Testis (tissue), 2 donors: ENCODE results near the gene NR6A1.

Experiments used
- CTCF ChIP-seq, 3 experiments: fragments of 450-650 bp in 2 of 3; fragments of 200-600 bp in 1 of 3; sonication (generic) in 1 of 3; IDR thresholded peaks; one replicate each; pipeline ENCODE4 v1.5.1; 2016 to 2019; ENCODE audit warnings: antibody characterized with exemption in 3 of 3, mild to moderate bottlenecking in 2 of 3, moderate library complexity in 1 of 3
- POLR2A ChIP-seq: fragments of 450-650 bp; IDR thresholded peaks from one replicate; pipeline ENCODE4 v1.6.1; 2017; ENCODE audit warnings: antibody characterized with exemption, mild to moderate bottlenecking, moderate library complexity

- TF ChIP-seq CTCF (IDR thresholded peaks at IDR 0.05) (no peak), POLR2A (no peak)
These were observed 34.1 kb upstream of the NR6A1 start for GRCh38 chr9:124805186-124805585.
